SU-DHL-6 (cell line): ENCODE data around the gene RPS6KC1.

Experiments
- EZH2phosphoT487 ChIP-seq: fragments of 200-600 bp; sonication (generic), shearing (Covaris generic); conservative IDR thresholded peaks from 2 replicates; pipeline ENCODE4 v1.6.1; 2018; ENCODE audit warnings: mild to moderate bottlenecking, antibody characterized with exemption, low read length, moderate library complexity, mixed read lengths
- TF ChIP-seq, protein P1 (sequence below): fragments of 200-600 bp; sonication (generic); IDR thresholded peaks from one replicate; pipeline ENCODE4 v1.5.1; 2017; ENCODE audit warnings: antibody characterized with exemption, mild to moderate bottlenecking, low read length, moderate library complexity; ENCODE audit not compliant: insufficient read depth, poor library complexity, severe bottlenecking

DNA sequence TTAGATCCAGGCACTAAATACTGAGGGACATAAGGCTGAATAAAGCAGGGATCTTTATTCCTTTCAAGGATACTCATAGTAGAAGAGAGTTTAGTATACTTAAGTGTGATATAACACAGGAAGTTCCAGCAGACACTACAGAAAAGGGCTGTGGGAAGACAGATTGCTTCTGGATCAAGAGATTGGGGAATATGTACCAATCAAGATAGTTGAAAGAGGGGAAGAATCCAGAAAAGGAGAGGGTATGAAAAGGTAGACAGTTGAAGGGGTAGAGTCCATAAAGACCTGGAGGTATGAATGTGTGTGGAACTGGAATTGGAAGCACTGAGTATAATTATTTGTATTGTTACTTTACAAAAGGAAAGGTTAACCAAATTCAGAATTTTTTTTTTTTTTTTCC, 2.4 kb downstream of the RPS6KC1 start:
- TF ChIP-seq, protein P1, sequence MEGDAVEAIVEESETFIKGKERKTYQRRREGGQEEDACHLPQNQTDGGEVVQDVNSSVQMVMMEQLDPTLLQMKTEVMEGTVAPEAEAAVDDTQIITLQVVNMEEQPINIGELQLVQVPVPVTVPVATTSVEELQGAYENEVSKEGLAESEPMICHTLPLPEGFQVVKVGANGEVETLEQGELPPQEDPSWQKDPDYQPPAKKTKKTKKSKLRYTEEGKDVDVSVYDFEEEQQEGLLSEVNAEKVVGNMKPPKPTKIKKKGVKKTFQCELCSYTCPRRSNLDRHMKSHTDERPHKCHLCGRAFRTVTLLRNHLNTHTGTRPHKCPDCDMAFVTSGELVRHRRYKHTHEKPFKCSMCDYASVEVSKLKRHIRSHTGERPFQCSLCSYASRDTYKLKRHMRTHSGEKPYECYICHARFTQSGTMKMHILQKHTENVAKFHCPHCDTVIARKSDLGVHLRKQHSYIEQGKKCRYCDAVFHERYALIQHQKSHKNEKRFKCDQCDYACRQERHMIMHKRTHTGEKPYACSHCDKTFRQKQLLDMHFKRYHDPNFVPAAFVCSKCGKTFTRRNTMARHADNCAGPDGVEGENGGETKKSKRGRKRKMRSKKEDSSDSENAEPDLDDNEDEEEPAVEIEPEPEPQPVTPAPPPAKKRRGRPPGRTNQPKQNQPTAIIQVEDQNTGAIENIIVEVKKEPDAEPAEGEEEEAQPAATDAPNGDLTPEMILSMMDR, result no peak
- TF ChIP-seq EZH2phosphoT487, result no peak
